Glomerular visceral epithelial cell (primary cell): Measurements from ENCODE around the gene ALK.
"Not testable (repeated sequence)": the region's sequence is repeated elsewhere in the genome, so short reads cannot be mapped to it uniquely, and the experiment has no call there.

Experiments used
- DNase-seq: peaks from one replicate; pipeline ENCODE4 v3.0.0-alpha.2; 2016; ENCODE audit errors: extremely low spot score

Gene ALK

GRCh38 chr2:29246383-29247300 lies 674.7 kb downstream of the ALK start:
- DNase-seq: no peak

- no peak for DNase-seq
Measured at GRCh38 chr2:29245742-29246382, 675.5 kb downstream of the ALK start.

- not testable (repeated sequence) for DNase-seq
Measured at GRCh38 chr2:29245035-29245741, 676.2 kb downstream of the ALK start.

GRCh38 chr2:29242621-29243375 lies 678.6 kb downstream of the ALK start:
- DNase-seq: no peak

- no peak for DNase-seq
Measured at GRCh38 chr2:29241955-29242565, 679.3 kb downstream of the ALK start.

GRCh38 chr2:29241341-29241740 lies 680.0 kb downstream of the ALK start:
- DNase-seq: no peak

GRCh38 chr2:29240601-29241000 lies 680.8 kb downstream of the ALK start:
- no peak for DNase-seq

GRCh38 chr2:29239209-29239960 lies 682.0 kb downstream of the ALK start:
- no peak for DNase-seq

- DNase-seq: peak; percentile 6
Measured at GRCh38 chr2:29238497-29238896, 682.9 kb downstream of the ALK start.

- DNase-seq: no peak
Measured at GRCh38 chr2:29236074-29236473, 685.3 kb downstream of the ALK start.

GRCh38 chr2:29235411-29235810 lies 686.0 kb downstream of the ALK start:
- no peak for DNase-seq

GRCh38 chr2:29233428-29233827 lies 688.0 kb downstream of the ALK start:
- no peak for DNase-seq

GRCh38 chr2:29232041-29232440 lies 689.3 kb downstream of the ALK start:
- no peak for DNase-seq

- DNase-seq: no peak
Measured at GRCh38 chr2:29229640-29230039, 691.7 kb downstream of the ALK start.

- no peak for DNase-seq
Measured at GRCh38 chr2:29228947-29229346, 692.4 kb downstream of the ALK start.

- peak; percentile 15 for DNase-seq
Measured at GRCh38 chr2:29227935-29228675, 693.3 kb downstream of the ALK start.

- no peak for DNase-seq
Measured at GRCh38 chr2:29226808-29227207, 694.6 kb downstream of the ALK start.

GRCh38 chr2:29226375-29226774 lies 695.0 kb downstream of the ALK start:
- DNase-seq: no peak

GRCh38 chr2:29225814-29226213 lies 695.6 kb downstream of the ALK start:
- no peak for DNase-seq
